ENCODE results near the gene ABCD1. TPM values are rescaled to one million over a fixed set of nuclear protein-coding genes. Genes with fewer than 3 reads are reported as not detected.
A peak's percentile ranks its signal among the peaks of the same experiment; 100 is the strongest.

ABCD1 gene
- total and polyA plus RNA-seq, 9 of the 15 experiments (the other 6 are each of a cell fraction or from before 2014, with no cell fraction given): 0.07 to 6.9 (median 2.2) TPM

DNA sequence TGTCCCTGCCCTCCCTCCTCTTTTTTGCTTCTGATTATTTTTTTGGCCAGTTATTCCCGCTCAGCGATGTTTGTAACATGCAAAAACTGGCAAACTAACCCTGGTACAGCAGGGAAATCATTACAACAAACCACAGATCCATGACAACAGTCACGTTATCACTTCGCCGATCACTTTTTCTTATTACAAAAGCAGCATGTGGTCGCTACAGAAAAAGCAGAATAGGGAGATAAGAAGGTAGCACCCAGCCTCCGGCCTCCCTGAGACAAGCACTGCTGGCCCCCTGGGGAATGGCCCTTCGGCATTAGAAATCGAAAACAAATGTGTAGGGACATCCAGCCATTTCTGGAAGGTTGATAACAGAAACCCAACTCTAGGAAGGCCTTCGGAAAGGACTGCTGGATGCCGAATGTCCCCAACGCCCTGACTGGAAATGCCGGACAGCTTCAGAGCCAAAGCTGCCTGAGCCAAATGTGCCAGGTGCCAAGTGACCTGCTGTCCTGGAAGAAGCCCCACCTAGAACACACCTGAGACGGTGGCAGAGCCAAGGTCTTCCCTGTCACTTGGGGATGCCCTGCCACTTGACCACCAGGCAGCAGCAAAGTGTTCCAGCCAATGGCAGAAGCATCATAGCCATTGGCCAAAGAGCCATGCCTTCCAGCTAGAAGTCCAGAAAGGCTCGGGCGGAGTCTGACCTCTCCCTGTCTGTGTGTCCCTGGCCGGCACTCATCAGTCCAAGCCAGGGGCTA lies 66.6 kb downstream of the ABCD1 start:
- BruUV-seq (replicated peaks): no TSS peak
- peaks cover 33 to 54% of the 10 kb centered on the region in 2 experiments for H3K4me1 ChIP-seq (replicated peaks in 1 of 2; ENCODE audit: control insufficient read depth in 2 of 2, insufficient read depth in 2 of 2, low read length in 2 of 2)
- H3K4me3 ChIP-seq: no peak overlapping the region
- peaks cover 3% of the 10 kb centered on the region for H3K9me1 ChIP-seq (ENCODE audit: control insufficient read depth, insufficient read depth, low read length)
- 16% methylated on average over 16 of the region's 17 CpGs for WGBS (ENCODE audit: insufficient coverage, low coverage, missing lambda C conversion rate)
- no peaks in the 10 kb centered on the region for H3K9me3 ChIP-seq (replicated peaks; ENCODE audit: control insufficient read depth, insufficient read depth, low read depth, low read length)
- no peaks in the 10 kb centered on the region; the same call in 1 of the 2 replicates for H4K20me1 ChIP-seq (replicated peaks; ENCODE audit: control insufficient read depth, insufficient read depth, low read length)
- DNase-seq (ENCODE audit: extremely low read depth in 1 of 4, low spot score in 3 of 4) (peak; percentile 25 to 67 (median 36)), ATAC-seq (no peak), FAIRE-seq (peak; percentile 83)
- ChIA-PET POLR2A (no interaction called here), CTCF (ENCODE audit: low intra/inter-chr PET ratio) (no interaction called here)
- peak overlapping the region in 1 of 2 experiments; percentile 84; a peak in 3 of 4 replicates for H3K9ac ChIP-seq (ENCODE audit: insufficient read depth in 1 of 2, low read depth in 2 of 2, low read length in 2 of 2)
- intact Hi-C loops (cut with micrococcal nuclease): no loop called here
- H3K27ac ChIP-seq (ENCODE audit: extremely low read depth, low read depth, low read length): peak overlapping the region; percentile 19
- peaks cover 65% of the 10 kb centered on the region; the same call in 2 of the 3 replicates for H3K36me3 ChIP-seq (ENCODE audit: control insufficient read depth, insufficient read depth, low read length)
- peak overlapping the region; percentile 53 for H3K4me2 ChIP-seq (ENCODE audit: insufficient read depth, low read length)
- peaks cover 56% of the 10 kb centered on the region for H3K79me2 ChIP-seq (ENCODE audit: control insufficient read depth, insufficient read depth, low read length)
- H3K27me3 ChIP-seq (ENCODE audit: control insufficient read depth in 2 of 2, insufficient read depth in 2 of 2, low read length in 2 of 2): no peaks in the 10 kb centered on the region
- no peak overlapping the region for H2AFZ ChIP-seq (ENCODE audit: low read depth, low read length)
- in situ Hi-C loops (cut with MboI): no loop called here
- no peak for TF ChIP-seq ZNF124 (CRISPR knock-in tag; IDR thresholded peaks at IDR 0.05)
- TF ChIP-seq POLR2B (IDR thresholded peaks at IDR 0.05; ENCODE audit: low read depth, partially characterized antibody): no peak
- no peak for TF ChIP-seq POU5F1 (IDR thresholded peaks at IDR 0.05; ENCODE audit: borderline replicate concordance, low read depth, low read length, partially characterized antibody)
- TF ChIP-seq, protein P1, sequence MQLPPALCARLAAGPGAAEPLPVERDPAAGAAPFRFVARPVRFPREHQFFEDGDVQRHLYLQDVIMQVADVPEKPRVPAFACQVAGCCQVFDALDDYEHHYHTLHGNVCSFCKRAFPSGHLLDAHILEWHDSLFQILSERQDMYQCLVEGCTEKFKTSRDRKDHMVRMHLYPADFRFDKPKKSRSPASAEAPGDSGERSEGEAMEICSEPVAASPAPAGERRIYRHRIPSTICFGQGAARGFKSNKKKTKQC (CRISPR knock-in tag; IDR thresholded peaks at IDR 0.05): no peak
- TF ChIP-seq, protein P2, sequence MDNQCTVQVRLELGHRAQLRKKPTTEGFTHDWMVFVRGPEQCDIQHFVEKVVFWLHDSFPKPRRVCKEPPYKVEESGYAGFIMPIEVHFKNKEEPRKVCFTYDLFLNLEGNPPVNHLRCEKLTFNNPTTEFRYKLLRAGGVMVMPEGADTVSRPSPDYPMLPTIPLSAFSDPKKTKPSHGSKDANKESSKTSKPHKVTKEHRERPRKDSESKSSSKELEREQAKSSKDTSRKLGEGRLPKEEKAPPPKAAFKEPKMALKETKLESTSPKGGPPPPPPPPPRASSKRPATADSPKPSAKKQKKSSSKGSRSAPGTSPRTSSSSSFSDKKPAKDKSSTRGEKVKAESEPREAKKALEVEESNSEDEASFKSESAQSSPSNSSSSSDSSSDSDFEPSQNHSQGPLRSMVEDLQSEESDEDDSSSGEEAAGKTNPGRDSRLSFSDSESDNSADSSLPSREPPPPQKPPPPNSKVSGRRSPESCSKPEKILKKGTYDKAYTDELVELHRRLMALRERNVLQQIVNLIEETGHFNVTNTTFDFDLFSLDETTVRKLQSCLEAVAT (IDR thresholded peaks at IDR 0.05): no peak
- TF ChIP-seq HNRNPH1 (optimal IDR thresholded peaks at IDR 0.05; ENCODE audit: low read depth, low read length): no peak
- TF ChIP-seq CHCHD3 (CRISPR knock-in tag; IDR thresholded peaks at IDR 0.05): no peak
- TF ChIP-seq BRD9 (IDR thresholded peaks at IDR 0.05; ENCODE audit: low read depth, partially characterized antibody): no peak
- no peak for TF ChIP-seq ZBTB7A (IDR thresholded peaks at IDR 0.05; ENCODE audit: borderline replicate concordance, control insufficient read depth, low read depth, low read length)
- no peak for TF ChIP-seq IFI16 (CRISPR knock-in tag; IDR thresholded peaks at IDR 0.05)
- no peak for TF ChIP-seq NFE2L1 (tag; IDR thresholded peaks at IDR 0.05; ENCODE audit: borderline replicate concordance, low read depth)
- TF ChIP-seq, protein P3, sequence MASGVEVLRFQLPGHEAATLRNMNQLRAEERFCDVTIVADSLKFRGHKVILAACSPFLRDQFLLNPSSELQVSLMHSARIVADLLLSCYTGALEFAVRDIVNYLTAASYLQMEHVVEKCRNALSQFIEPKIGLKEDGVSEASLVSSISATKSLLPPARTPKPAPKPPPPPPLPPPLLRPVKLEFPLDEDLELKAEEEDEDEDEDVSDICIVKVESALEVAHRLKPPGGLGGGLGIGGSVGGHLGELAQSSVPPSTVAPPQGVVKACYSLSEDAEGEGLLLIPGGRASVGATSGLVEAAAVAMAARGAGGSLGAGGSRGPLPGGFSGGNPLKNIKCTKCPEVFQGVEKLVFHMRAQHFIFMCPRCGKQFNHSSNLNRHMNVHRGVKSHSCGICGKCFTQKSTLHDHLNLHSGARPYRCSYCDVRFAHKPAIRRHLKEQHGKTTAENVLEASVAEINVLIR (CRISPR knock-in tag; IDR thresholded peaks at IDR 0.05): no peak
- TF ChIP-seq, protein P4, sequence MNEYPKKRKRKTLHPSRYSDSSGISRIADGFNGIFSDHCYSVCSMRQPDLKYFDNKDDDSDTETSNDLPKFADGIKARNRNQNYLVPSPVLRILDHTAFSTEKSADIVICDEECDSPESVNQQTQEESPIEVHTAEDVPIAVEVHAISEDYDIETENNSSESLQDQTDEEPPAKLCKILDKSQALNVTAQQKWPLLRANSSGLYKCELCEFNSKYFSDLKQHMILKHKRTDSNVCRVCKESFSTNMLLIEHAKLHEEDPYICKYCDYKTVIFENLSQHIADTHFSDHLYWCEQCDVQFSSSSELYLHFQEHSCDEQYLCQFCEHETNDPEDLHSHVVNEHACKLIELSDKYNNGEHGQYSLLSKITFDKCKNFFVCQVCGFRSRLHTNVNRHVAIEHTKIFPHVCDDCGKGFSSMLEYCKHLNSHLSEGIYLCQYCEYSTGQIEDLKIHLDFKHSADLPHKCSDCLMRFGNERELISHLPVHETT (CRISPR knock-in tag; conservative IDR thresholded peaks at IDR 0.05 in 1 of 2, IDR thresholded peaks at IDR 0.05 in 1 of 2): peak in 1 of 2 experiments; percentile 63; a peak in 1 of 4 replicates
- no peak for TF ChIP-seq ZNF507 (tag; conservative IDR thresholded peaks at IDR 0.05)
- no peak for TF ChIP-seq BDP1 (IDR thresholded peaks at IDR 0.05; ENCODE audit: insufficient read depth, insufficient read length)
- no peak for TF ChIP-seq ZNF695 (CRISPR knock-in tag; IDR thresholded peaks at IDR 0.05)
